ENCODE data around the gene ACBD4. TPM values are rescaled to one million over a fixed set of nuclear protein-coding genes. Genes with fewer than 3 reads are reported as not detected.
"Not testable (repeated sequence)": the region's sequence is repeated elsewhere in the genome, so short reads cannot be mapped to it uniquely, and the experiment has no call there.

Gene ACBD4
- total and polyA plus RNA-seq, 11 donors: 3.3 to 9.8 (median 6.3) TPM

GRCh38 chr17:45123930-45124796 is 11.3 kb upstream of the ACBD4 start:
- no peaks in the 10 kb centered on the region for H3K27me3 ChIP-seq
- TF ChIP-seq CTCF (IDR thresholded peaks at IDR 0.05) (no peak), POLR2A (IDR thresholded peaks at IDR 0.05) (no peak)
- peak in 3 of 4 donors; percentile 57 to 73 (median 72) for ATAC-seq
- H3K4me1 ChIP-seq: peaks cover 14 to 63% (median 45%) of the 10 kb centered on the region in 12 donors
- H3K36me3 ChIP-seq: peaks cover 0 to 18% (median 7%) of the 10 kb centered on the region in 9 donors
- DNase-seq: peak in 4 of 5 donors; percentile 38 to 80 (median 54)
- H3K27ac ChIP-seq: peak overlapping the region in 10 of 12 donors; percentile 10 to 63 (median 36)
- WGBS, 4 donors: 68 to 77% (median 71%) methylated on average over 10 to 15 of the region's 15 CpGs
- H3K9me3 ChIP-seq: no peaks in the 10 kb centered on the region
- intact Hi-C loops (cut with DNase I): loop anchor here in 2 of 10 donors (2.0 to 10.0 kb wide), 2 partner anchors 55 to 349 kb away; no protein-coding TSS in a partner anchor
- no peak overlapping the region for H3K4me3 ChIP-seq

GRCh38 chr17:45124797-45125122 is 10.7 kb upstream of the ACBD4 start:
- H3K36me3 ChIP-seq: peaks cover 0 to 13% (median 3%) of the 10 kb centered on the region in 9 donors
- peaks cover 14 to 69% (median 50%) of the 10 kb centered on the region in 12 donors for H3K4me1 ChIP-seq
- not testable (repeated sequence) for H3K9me3 ChIP-seq, ATAC-seq, DNase-seq, H3K4me3 ChIP-seq, H3K27me3 ChIP-seq
- H3K27ac ChIP-seq: peak overlapping the region in 8 of 12 donors; percentile 26 to 63 (median 38)
- intact Hi-C loops (cut with DNase I): loop anchor here in 2 of 10 donors (2.0 to 10.0 kb wide), 2 partner anchors 56 to 350 kb away; no protein-coding TSS in a partner anchor
- 79 to 87% (median 83%) methylated on average over 5 of the region's 5 CpGs for WGBS, 4 donors

- TF ChIP-seq CTCF (IDR thresholded peaks at IDR 0.05) (no peak), POLR2A (IDR thresholded peaks at IDR 0.05) (no peak)
- Histone ChIP-seq H3K4me3 (no peak overlapping the region), H3K36me3 (peaks cover 0 to 6% (median 0%) of the 10 kb centered on the region in 9 donors), H3K9me3 (no peaks in the 10 kb centered on the region), H3K27me3 (no peaks in the 10 kb centered on the region), H3K4me1 (peaks cover 14 to 76% (median 57%) of the 10 kb centered on the region in 12 donors), H3K27ac (no peak overlapping the region)
- DNase-seq (no peak), ATAC-seq (no peak)
- WGBS, 4 donors: 95 to 98% (median 97%) methylated on average over 8 of the region's 8 CpGs
- intact Hi-C loops (cut with DNase I): loop anchor here in 2 of 10 donors (2.0 to 10.0 kb wide), 2 partner anchors 57 to 351 kb away; no protein-coding TSS in a partner anchor
Measured at GRCh38 chr17:45125509-45125908, 10.0 kb upstream of the ACBD4 start.

GRCh38 chr17:45127207-45127547 is 8.3 kb upstream of the ACBD4 start:
- Histone ChIP-seq H3K4me3 (peak overlapping the region in 1 of 12 donors; percentile 4), H3K36me3 (no peaks in the 10 kb centered on the region), H3K27ac (peak overlapping the region in 11 of 12 donors; percentile 42 to 99 (median 85)), H3K4me1 (peaks cover 14 to 86% (median 70%) of the 10 kb centered on the region in 12 donors), H3K27me3 (no peaks in the 10 kb centered on the region), H3K9me3 (no peaks in the 10 kb centered on the region)
- TF ChIP-seq CTCF (IDR thresholded peaks at IDR 0.05): no peak
- no peak for TF ChIP-seq POLR2A (IDR thresholded peaks at IDR 0.05)
- WGBS, 4 donors: 53 to 70% (median 61%) methylated on average over 7 to 8 of the region's 8 CpGs
- ATAC-seq: peak in 1 of 4 donors; percentile 1
- DNase-seq: peak in 3 of 5 donors; percentile 16 to 46 (median 38)
- intact Hi-C loops (cut with DNase I): loop anchor here in 2 of 10 donors (10.0 kb wide), 1 partner anchor 352 kb away; no protein-coding TSS in a partner anchor
